AG08396 (cell line): ENCODE results near the gene CHAT.
A peak's percentile ranks its signal among the peaks of the same experiment; 100 is the strongest.

Experiments used
- DNase-seq: peaks from one replicate; pipeline ENCODE4 v3.0.0; 2012; ENCODE audit warnings: low spot score, mixed read lengths

The CHAT gene

GRCh38 chr10:49597426-49598163, 16.2 kb upstream of the CHAT start:
- DNase-seq = no peak

GRCh38 chr10:49598164-49598856, 15.5 kb upstream of the CHAT start:
- DNase-seq = peak; percentile 2

- peak; percentile 22 for DNase-seq
These were observed 14.9 kb upstream of the CHAT start for GRCh38 chr10:49598986-49599385.

- peak; percentile 4 for DNase-seq
These were observed 14.3 kb upstream of the CHAT start for GRCh38 chr10:49599546-49599945.

- DNase-seq = peak; percentile 1
These were observed 13.8 kb upstream of the CHAT start for GRCh38 chr10:49600046-49600445.

- peak; percentile 20 for DNase-seq
These were observed 12.9 kb upstream of the CHAT start for GRCh38 chr10:49600781-49601400.

- peak; percentile 10 for DNase-seq
These were observed 12.0 kb upstream of the CHAT start for GRCh38 chr10:49601857-49602256.

- no peak for DNase-seq
These were observed 11.3 kb upstream of the CHAT start for GRCh38 chr10:49602380-49603023.

GRCh38 chr10:49605216-49605938, 8.5 kb upstream of the CHAT start:
- DNase-seq = no peak

GRCh38 chr10:49605939-49606509, 7.8 kb upstream of the CHAT start:
- no peak for DNase-seq

GRCh38 chr10:49606981-49607535, 6.8 kb upstream of the CHAT start:
- peak; percentile 85 for DNase-seq

GRCh38 chr10:49608166-49609005, 5.5 kb upstream of the CHAT start:
- DNase-seq = no peak

- no peak for DNase-seq
These were observed 4.9 kb upstream of the CHAT start for GRCh38 chr10:49609006-49609282.

GRCh38 chr10:49609283-49610113, 4.3 kb upstream of the CHAT start:
- DNase-seq = no peak

- DNase-seq = no peak
These were observed 3.8 kb upstream of the CHAT start, which contains the start of gene SLC18A3 for GRCh38 chr10:49610114-49610457. SLC18A3 (plus strand) TSS chr10:49610310; CDS start chr10:49610741, 431 bp downstream.

- no peak for DNase-seq
These were observed 3.2 kb upstream of the CHAT start for GRCh38 chr10:49610458-49611165.

- DNase-seq = no peak
These were observed 2.5 kb upstream of the CHAT start for GRCh38 chr10:49611166-49611815.

GRCh38 chr10:49611816-49612512, 1.9 kb upstream of the CHAT start:
- DNase-seq = no peak
